PC-3 (cell line): Measurements from ENCODE around the gene MYB. TPM values are rescaled to one million over a fixed set of nuclear protein-coding genes. Genes with fewer than 3 reads are reported as not detected.

Source experiments
- ATAC-seq: fragments of 200-7000 bp; cut with Tn5 transposase; 2 replicates; pipeline ENCODE4 v1.9.1; 2020; ENCODE audit warnings: mild to moderate bottlenecking, moderate library complexity
- BruUV-seq: library from RNA; stranded (reverse); fragments of 400-500 nt; replicated peaks from 2 replicates; lab custom pipeline; 2021; lab: Mats Ljungman, UMichigan
- CTCF ChIA-PET: fragments of 300-600 bp; sonication (Branson Sonifier 250); formaldehyde crosslinking; loops from one replicate; lab custom pipeline; 2022; ENCODE audit warnings: antibody characterized with exemption; lab: Charles Lee
- POLR2A ChIA-PET: fragments of 300-600 bp; sonication (Branson Sonifier 250); formaldehyde crosslinking; loops from one replicate; lab custom pipeline; 2022; ENCODE audit warnings: antibody characterized with exemption; ENCODE audit not compliant: unreplicated experiment; lab: Charles Lee
- DNase-seq: peaks from one replicate; pipeline ENCODE4 v3.0.0-alpha.2; 2015
- H2AFZ ChIP-seq: fragments of 300-600 bp; sonication (generic); 2 replicates; pipeline ENCODE4 v1.6.0; 2016; ENCODE audit warnings: antibody characterized with exemption, low read length
- H3F3A ChIP-seq: fragments of 300-600 bp; sonication (generic); one replicate; pipeline ENCODE4 v1.6.0; 2017; ENCODE audit warnings: antibody characterized with exemption, low read length, control low read depth, mild to moderate bottlenecking; ENCODE audit not compliant: unreplicated experiment
- H3K27ac ChIP-seq: fragments of 300-600 bp; sonication (generic); 2 replicates; pipeline ENCODE4 v1.5.1; 2016; ENCODE audit warnings: mild to moderate bottlenecking, low read length
- H3K27me3 ChIP-seq: fragments of 300-600 bp; sonication (generic); 2 replicates; pipeline ENCODE4 v1.6.1; 2016; ENCODE audit warnings: low read length, mixed read lengths
- H3K36me3 ChIP-seq: fragments of 300-600 bp; sonication (generic); 2 replicates; pipeline ENCODE4 v1.6.1; 2016; ENCODE audit warnings: low read depth, mixed run types, low read length, mixed read lengths
- H3K4me1 ChIP-seq: fragments of 300-600 bp; sonication (generic); 2 replicates; pipeline ENCODE4 v1.5.1; 2016; ENCODE audit warnings: low read length; ENCODE audit not compliant: insufficient read depth
- H3K4me2 ChIP-seq: fragments of 300-600 bp; sonication (generic); 2 replicates; pipeline ENCODE4 v1.6.0; 2016; ENCODE audit warnings: low read length
- H3K4me3 ChIP-seq: fragments of 300-600 bp; sonication (generic); 2 replicates; pipeline ENCODE4 v1.5.1; 2016; ENCODE audit warnings: mild to moderate bottlenecking, low read length, mixed read lengths
- H3K79me2 ChIP-seq: fragments of 300-600 bp; sonication (generic); 2 replicates; pipeline ENCODE4 v1.6.1; 2017; ENCODE audit warnings: low read length, mixed read lengths
- H3K9ac ChIP-seq: fragments of 300-600 bp; sonication (generic); 2 replicates; pipeline ENCODE4 v1.6.0; 2016; ENCODE audit warnings: mild to moderate bottlenecking, low read length
- H3K9me2 ChIP-seq: fragments of 300-600 bp; sonication (generic); replicated peaks from 2 replicates; pipeline ENCODE4 v1.6.1; 2016; ENCODE audit warnings: mixed run types, low read length, mixed read lengths
- H3K9me3 ChIP-seq: fragments of 300-600 bp; sonication (generic); 2 replicates; pipeline ENCODE4 v1.6.1; 2016; ENCODE audit warnings: low read length, mixed read lengths
- H4K20me1 ChIP-seq: fragments of 300-600 bp; sonication (generic); 2 replicates; pipeline ENCODE4 v1.6.1; 2016; ENCODE audit warnings: low read length, mixed read lengths
- EZH2 ChIP-seq: fragments of 300-600 bp; sonication (generic); IDR thresholded peaks from one replicate; pipeline ENCODE4 v1.6.1; 2017; ENCODE audit warnings: antibody characterized with exemption, mild to moderate bottlenecking, low read length; ENCODE audit not compliant: unreplicated experiment
- EZH2phosphoT487 ChIP-seq: fragments of 300-600 bp; sonication (generic); IDR thresholded peaks from 2 replicates; pipeline ENCODE4 v1.6.1; 2018; ENCODE audit warnings: mild to moderate bottlenecking, antibody characterized with exemption, low read length, borderline replicate concordance
- intact Hi-C: fragments of 100-400 bp; cut with micrococcal nuclease; formaldehyde crosslinking; loops from 2 replicates; pipeline ENCODE4 v1.9.0; 2023
- total RNA-seq: library from RNA; depleted of rRNA; stranded (reverse); fragments of >200 nt; gene quantifications from 2 replicates; pipeline ENCODE4 v1.2.3, GENCODE V29; 2014
- TF ChIP-seq, protein P1 (sequence below): fragments of 300-600 bp; sonication (generic); conservative IDR thresholded peaks from 2 replicates; pipeline ENCODE4 v1.5.1; 2017; ENCODE audit warnings: antibody characterized with exemption, low read depth, mild to moderate bottlenecking, low read length

The MYB gene
- total RNA-seq, 1 experiment from 2014 or later: 4.4 TPM

GRCh38 chr6:135209803-135210202 is 28.7 kb downstream of the MYB start:
- H3K27me3 ChIP-seq: no peaks in the 10 kb centered on the region
- BruUV-seq: no TSS peak
- DNase-seq (no peak), ATAC-seq (no peak)
- H3K4me1 ChIP-seq: peaks cover 21% of the 10 kb centered on the region
- H3K9me2 ChIP-seq: no peaks in the 10 kb centered on the region
- no peak for TF ChIP-seq EZH2phosphoT487
- TF ChIP-seq, protein P1, sequence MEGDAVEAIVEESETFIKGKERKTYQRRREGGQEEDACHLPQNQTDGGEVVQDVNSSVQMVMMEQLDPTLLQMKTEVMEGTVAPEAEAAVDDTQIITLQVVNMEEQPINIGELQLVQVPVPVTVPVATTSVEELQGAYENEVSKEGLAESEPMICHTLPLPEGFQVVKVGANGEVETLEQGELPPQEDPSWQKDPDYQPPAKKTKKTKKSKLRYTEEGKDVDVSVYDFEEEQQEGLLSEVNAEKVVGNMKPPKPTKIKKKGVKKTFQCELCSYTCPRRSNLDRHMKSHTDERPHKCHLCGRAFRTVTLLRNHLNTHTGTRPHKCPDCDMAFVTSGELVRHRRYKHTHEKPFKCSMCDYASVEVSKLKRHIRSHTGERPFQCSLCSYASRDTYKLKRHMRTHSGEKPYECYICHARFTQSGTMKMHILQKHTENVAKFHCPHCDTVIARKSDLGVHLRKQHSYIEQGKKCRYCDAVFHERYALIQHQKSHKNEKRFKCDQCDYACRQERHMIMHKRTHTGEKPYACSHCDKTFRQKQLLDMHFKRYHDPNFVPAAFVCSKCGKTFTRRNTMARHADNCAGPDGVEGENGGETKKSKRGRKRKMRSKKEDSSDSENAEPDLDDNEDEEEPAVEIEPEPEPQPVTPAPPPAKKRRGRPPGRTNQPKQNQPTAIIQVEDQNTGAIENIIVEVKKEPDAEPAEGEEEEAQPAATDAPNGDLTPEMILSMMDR: no peak
- no peak for TF ChIP-seq EZH2
- no peaks in the 10 kb centered on the region for H3F3A ChIP-seq
- H3K79me2 ChIP-seq: no peaks in the 10 kb centered on the region
- H3K9ac ChIP-seq: no peak overlapping the region
- ChIA-PET POLR2A (no interaction called here), CTCF (no interaction called here)
- H3K4me3 ChIP-seq: no peak overlapping the region
- H2AFZ ChIP-seq: no peak overlapping the region
- intact Hi-C loops: no loop called here
- no peak overlapping the region for H3K4me2 ChIP-seq
- H3K9me3 ChIP-seq: no peaks in the 10 kb centered on the region
- no peaks in the 10 kb centered on the region for H4K20me1 ChIP-seq
- no peaks in the 10 kb centered on the region for H3K36me3 ChIP-seq
- H3K27ac ChIP-seq: no peak overlapping the region

GRCh38 chr6:135210632-135211305 is 29.7 kb downstream of the MYB start:
- H3K4me1 ChIP-seq: peaks cover 21% of the 10 kb centered on the region
- ChIA-PET POLR2A (no interaction called here), CTCF (no interaction called here)
- no peak overlapping the region for H3K4me3 ChIP-seq
- H3K4me2 ChIP-seq: no peak overlapping the region
- no peak for ATAC-seq
- H4K20me1 ChIP-seq: no peaks in the 10 kb centered on the region
- no peak for TF ChIP-seq EZH2phosphoT487
- no peaks in the 10 kb centered on the region for H3K9me3 ChIP-seq
- intact Hi-C loops: no loop called here
- no peaks in the 10 kb centered on the region for H3K36me3 ChIP-seq
- no peaks in the 10 kb centered on the region for H3F3A ChIP-seq
- BruUV-seq: no TSS peak
- H3K9me2 ChIP-seq: no peaks in the 10 kb centered on the region
- no peaks in the 10 kb centered on the region for H3K79me2 ChIP-seq
- H3K27ac ChIP-seq: no peak overlapping the region
- no peak for DNase-seq
- no peak overlapping the region for H2AFZ ChIP-seq
- no peak overlapping the region for H3K9ac ChIP-seq
- H3K27me3 ChIP-seq: no peaks in the 10 kb centered on the region

- no peak for TF ChIP-seq EZH2
- POLR2A ChIA-PET: no interaction called here
Measured at GRCh38 chr6:135211306-135211702, 30.2 kb downstream of the MYB start.

More at GRCh38 chr6:135211306-135211702, 30.2 kb downstream of the MYB start:
- CTCF ChIA-PET: no interaction called here
- Histone ChIP-seq H2AFZ (no peak overlapping the region), H3K4me1 (peaks cover 21% of the 10 kb centered on the region), H3K4me3 (no peak overlapping the region), H3K27me3 (no peaks in the 10 kb centered on the region), H3K9me3 (no peaks in the 10 kb centered on the region), H4K20me1 (no peaks in the 10 kb centered on the region), H3K4me2 (no peak overlapping the region), H3K9me2 (no peaks in the 10 kb centered on the region), H3K36me3 (no peaks in the 10 kb centered on the region), H3K79me2 (no peaks in the 10 kb centered on the region), H3K27ac (no peak overlapping the region), H3K9ac (no peak overlapping the region), H3F3A (no peaks in the 10 kb centered on the region)
- DNase-seq: no peak
- BruUV-seq: no TSS peak
- no peak for ATAC-seq
- intact Hi-C loops: no loop called here
